Fibroblast of lung (primary cell): Measurements from ENCODE around the gene EGR2. TPM values are rescaled to one million over a fixed set of nuclear protein-coding genes. Genes with fewer than 3 reads are reported as not detected.

Experiments used
- DNase-seq, 2 donors: peaks; one replicate each; pipeline versions ENCODE4 v3.0.0 to v3.0.0-alpha.2; 2010; ENCODE audit warnings: low read depth in 2 of 2
- H2AFZ ChIP-seq: 2 replicates; pipeline ENCODE4 v1.5.1; 2012; ENCODE audit warnings: low read length, control low read depth, inconsistent platforms
- H3K27ac ChIP-seq: 2 replicates; pipeline ENCODE4 v1.5.1; 2011; ENCODE audit warnings: low read length, control low read depth; ENCODE audit not compliant: insufficient read depth
- H3K27me3 ChIP-seq: 2 replicates; pipeline ENCODE4 v1.5.1; 2011; ENCODE audit warnings: mild to moderate bottlenecking, low read length; ENCODE audit not compliant: control insufficient read depth, insufficient read depth
- H3K36me3 ChIP-seq: 2 replicates; pipeline ENCODE4 v1.5.1; 2011; ENCODE audit warnings: low read length; ENCODE audit not compliant: control insufficient read depth, insufficient read depth
- H3K4me1 ChIP-seq: 2 replicates; pipeline ENCODE4 v1.5.1; 2011; ENCODE audit warnings: low read length; ENCODE audit not compliant: control insufficient read depth, insufficient read depth; ENCODE audit errors: extremely low read depth
- H3K4me2 ChIP-seq: 2 replicates; pipeline ENCODE4 v1.5.1; 2011; ENCODE audit warnings: low read length, control low read depth; ENCODE audit not compliant: insufficient read depth; ENCODE audit errors: extremely low read depth
- H3K4me3 ChIP-seq, 4 experiments: fragments of 200-600 bp in 1 of 4; sonication (generic) in 1 of 4; replicated peaks in 1 of 4; 2 replicates each; pipeline ENCODE4 v1.5.1; 2011 to 2016; ENCODE audit warnings: low read length in 4 of 4, low read depth in 3 of 4, mild to moderate bottlenecking in 3 of 4, control low read depth in 2 of 4, inconsistent platforms in 1 of 4, mixed read lengths in 1 of 4; ENCODE audit not compliant: insufficient read depth in 1 of 4; ENCODE audit errors: control extremely low read depth in 1 of 4
- H3K79me2 ChIP-seq: 2 replicates; pipeline ENCODE4 v1.5.1; 2012; ENCODE audit warnings: mild to moderate bottlenecking, low read length, inconsistent platforms; ENCODE audit not compliant: control insufficient read depth, insufficient read depth
- H3K9ac ChIP-seq: 2 replicates; pipeline ENCODE4 v1.5.1; 2011; ENCODE audit warnings: mild to moderate bottlenecking, low read length, control low read depth; ENCODE audit not compliant: insufficient read depth
- H3K9me3 ChIP-seq: 2 replicates; pipeline ENCODE4 v1.5.1; 2012; ENCODE audit warnings: low read depth, low read length; ENCODE audit not compliant: control insufficient read depth, insufficient read depth
- H4K20me1 ChIP-seq: 2 replicates; pipeline ENCODE4 v1.5.1; 2011; ENCODE audit warnings: low read length; ENCODE audit not compliant: control insufficient read depth, insufficient read depth; ENCODE audit errors: extremely low read depth
- EZH2 ChIP-seq: IDR thresholded peaks from 2 replicates; pipeline ENCODE4 v1.5.1; 2012; ENCODE audit warnings: low read length, control low read depth, mild to moderate bottlenecking; ENCODE audit errors: missing control alignments
- polyA plus RNA-seq, 2 donors: library from polyadenylated mRNA; depleted of rRNA in 1 of 2; stranded (reverse) in 1 of 2; unstranded in 1 of 2; fragments of >200 nt; gene quantifications; 2 replicates each; pipeline ENCODE4 v1.2.1, GENCODE V29; 2011 to 2012; ENCODE audit warnings: missing spikeins in 1 of 2
- total RNA-seq: library from RNA; depleted of rRNA; stranded (reverse); fragments of >200 nt; gene quantifications from 2 replicates; pipeline ENCODE4 v1.2.1, GENCODE V29; 2014
- TF ChIP-seq, protein P1 (sequence below), 2 donors: IDR thresholded peaks in 1 of 2; conservative IDR thresholded peaks in 1 of 2; 1 replicate in 1 of 2; 2 replicates in 1 of 2; pipeline ENCODE4 v1.5.1; 2011 to 2012; ENCODE audit warnings: low read length in 2 of 2, control low read depth in 1 of 2, inconsistent platforms in 1 of 2, low read depth in 1 of 2, mild to moderate bottlenecking in 1 of 2

Gene EGR2
- total and polyA plus RNA-seq, 2 donors (not counting 1 experiment from before 2014, with no cell fraction given), result 0.08 to 0.33 TPM

DNA sequence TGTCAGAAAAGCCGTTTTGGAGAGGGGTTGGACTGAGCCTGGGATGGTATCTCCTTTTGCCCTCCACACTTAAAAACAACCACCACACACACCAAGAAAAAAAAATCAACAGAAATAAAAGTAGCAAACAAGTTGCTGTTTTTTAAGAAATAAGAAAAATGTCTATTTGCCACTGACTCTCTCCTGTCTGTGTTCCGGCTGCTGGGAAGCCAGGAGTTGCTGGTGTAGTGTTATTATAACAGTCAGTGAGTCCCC is 163 bp downstream of the EGR2 start:
- no peak for DNase-seq
- H3K27me3 ChIP-seq, result peaks cover 34% of the 10 kb centered on the region
- H3K4me1 ChIP-seq, result peaks cover 12% of the 10 kb centered on the region
- no peaks in the 10 kb centered on the region for H4K20me1 ChIP-seq
- H2AFZ ChIP-seq, result no peak overlapping the region
- TF ChIP-seq, protein P1, sequence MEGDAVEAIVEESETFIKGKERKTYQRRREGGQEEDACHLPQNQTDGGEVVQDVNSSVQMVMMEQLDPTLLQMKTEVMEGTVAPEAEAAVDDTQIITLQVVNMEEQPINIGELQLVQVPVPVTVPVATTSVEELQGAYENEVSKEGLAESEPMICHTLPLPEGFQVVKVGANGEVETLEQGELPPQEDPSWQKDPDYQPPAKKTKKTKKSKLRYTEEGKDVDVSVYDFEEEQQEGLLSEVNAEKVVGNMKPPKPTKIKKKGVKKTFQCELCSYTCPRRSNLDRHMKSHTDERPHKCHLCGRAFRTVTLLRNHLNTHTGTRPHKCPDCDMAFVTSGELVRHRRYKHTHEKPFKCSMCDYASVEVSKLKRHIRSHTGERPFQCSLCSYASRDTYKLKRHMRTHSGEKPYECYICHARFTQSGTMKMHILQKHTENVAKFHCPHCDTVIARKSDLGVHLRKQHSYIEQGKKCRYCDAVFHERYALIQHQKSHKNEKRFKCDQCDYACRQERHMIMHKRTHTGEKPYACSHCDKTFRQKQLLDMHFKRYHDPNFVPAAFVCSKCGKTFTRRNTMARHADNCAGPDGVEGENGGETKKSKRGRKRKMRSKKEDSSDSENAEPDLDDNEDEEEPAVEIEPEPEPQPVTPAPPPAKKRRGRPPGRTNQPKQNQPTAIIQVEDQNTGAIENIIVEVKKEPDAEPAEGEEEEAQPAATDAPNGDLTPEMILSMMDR (conservative IDR thresholded peaks at IDR 0.05 in 1 of 2, IDR thresholded peaks at IDR 0.05 in 1 of 2; ENCODE audit: low read depth in 1 of 2, low read length in 2 of 2), result no peak
- TF ChIP-seq EZH2, result no peak
- no peaks in the 10 kb centered on the region for H3K36me3 ChIP-seq
- H3K9me3 ChIP-seq, result no peaks in the 10 kb centered on the region
- peak overlapping the region; percentile 63 to 74 (median 70) for H3K4me3 ChIP-seq
- peak overlapping the region; percentile 99 for H3K4me2 ChIP-seq
- H3K27ac ChIP-seq, result peak overlapping the region; percentile 40
- H3K79me2 ChIP-seq, result no peaks in the 10 kb centered on the region
- peak overlapping the region; percentile 70 for H3K9ac ChIP-seq

DNA sequence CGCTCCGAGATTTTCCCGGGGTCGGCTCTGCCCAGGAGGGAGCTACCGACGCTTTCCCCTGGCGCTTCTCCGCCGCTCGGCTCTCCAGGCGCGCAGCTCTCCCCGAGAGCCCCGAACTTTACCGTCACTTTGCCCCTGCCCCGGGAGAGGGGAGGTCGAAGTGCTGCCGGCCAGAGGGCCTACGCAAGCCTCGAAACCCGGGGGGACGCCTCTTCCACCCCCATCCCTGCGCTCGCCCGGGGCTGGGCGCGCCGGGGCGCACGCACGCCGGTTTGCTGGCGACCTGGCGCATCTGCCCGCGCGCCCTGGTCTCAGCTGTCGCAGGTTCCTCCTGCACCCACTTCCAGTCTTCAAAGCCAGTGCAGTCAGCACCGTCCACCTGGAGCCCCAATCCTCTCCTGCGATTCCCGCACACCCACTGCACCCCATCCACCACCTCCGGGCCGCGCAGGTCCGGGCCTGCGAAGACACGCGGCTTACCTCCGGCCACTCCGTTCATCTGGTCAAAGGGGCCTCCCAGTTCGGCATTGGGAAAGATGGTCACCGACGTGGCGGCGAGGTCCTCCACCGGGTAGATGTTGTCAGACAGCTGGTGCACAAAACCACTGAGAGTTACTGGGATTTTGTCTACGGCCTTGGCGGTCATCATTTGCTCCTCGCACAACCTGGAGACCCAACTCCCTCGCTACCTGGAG is 638 bp downstream of the EGR2 start:
- peak; percentile 79 for TF ChIP-seq EZH2
- TF ChIP-seq, protein P1 (conservative IDR thresholded peaks at IDR 0.05 in 1 of 2, IDR thresholded peaks at IDR 0.05 in 1 of 2; ENCODE audit: low read depth in 1 of 2, low read length in 2 of 2), result no peak
- H2AFZ ChIP-seq, result no peak overlapping the region
- peak in 1 of 2 donors; percentile 51 for DNase-seq
- no peaks in the 10 kb centered on the region for H4K20me1 ChIP-seq
- H3K36me3 ChIP-seq, result no peaks in the 10 kb centered on the region
- no peak overlapping the region for H3K27ac ChIP-seq
- H3K27me3 ChIP-seq, result peaks cover 31% of the 10 kb centered on the region
- peak overlapping the region; percentile 99 for H3K4me2 ChIP-seq
- H3K4me3 ChIP-seq, result peak overlapping the region; percentile 63 to 74 (median 70)
- H3K9ac ChIP-seq, result no peak overlapping the region
- H3K79me2 ChIP-seq, result no peaks in the 10 kb centered on the region
- H3K4me1 ChIP-seq, result peaks cover 12% of the 10 kb centered on the region
- no peaks in the 10 kb centered on the region for H3K9me3 ChIP-seq

DNA sequence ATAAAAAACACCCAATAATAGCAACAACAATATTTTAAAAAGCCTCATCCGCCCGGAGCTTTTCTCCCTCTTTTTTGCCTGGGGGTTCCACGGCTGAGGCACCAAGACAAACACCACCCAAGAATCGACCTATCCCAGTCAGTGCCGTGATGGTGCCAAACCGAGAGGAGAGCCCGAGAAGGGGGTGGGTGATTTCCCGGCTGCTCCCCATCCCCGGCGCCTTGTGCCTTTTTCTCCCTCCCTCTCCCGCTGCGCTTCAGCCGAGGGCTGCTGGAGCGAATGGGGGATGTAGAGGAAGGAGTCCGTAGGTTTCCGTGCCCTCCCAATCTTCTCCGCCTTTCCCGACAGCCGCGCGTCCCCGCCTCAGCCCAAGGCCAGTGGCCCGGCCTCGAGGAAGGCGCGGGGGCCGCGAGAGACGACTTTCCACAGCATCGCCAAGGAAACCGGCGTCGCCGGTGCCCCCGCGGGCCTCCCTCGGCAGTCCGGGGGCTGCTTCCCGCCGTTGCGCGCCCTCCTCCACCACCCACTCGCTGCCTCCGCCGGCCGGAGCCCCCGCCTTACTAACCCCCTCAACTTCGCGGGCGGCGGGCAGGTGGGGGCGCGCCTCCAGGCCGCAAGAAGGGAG is 1.3 kb downstream of the EGR2 start:
- H3K36me3 ChIP-seq, result no peaks in the 10 kb centered on the region
- H3K4me2 ChIP-seq, result peak overlapping the region; percentile 99
- H3K79me2 ChIP-seq, result no peaks in the 10 kb centered on the region
- H3K4me3 ChIP-seq, result peak overlapping the region in 2 of 4 experiments; percentile 74
- H3K27ac ChIP-seq, result no peak overlapping the region
- no peaks in the 10 kb centered on the region for H4K20me1 ChIP-seq
- H2AFZ ChIP-seq, result no peak overlapping the region
- no peaks in the 10 kb centered on the region for H3K9me3 ChIP-seq
- H3K27me3 ChIP-seq, result peaks cover 28% of the 10 kb centered on the region
- peak in 1 of 2 donors; percentile 28 for DNase-seq
- H3K9ac ChIP-seq, result no peak overlapping the region
- peaks cover 12% of the 10 kb centered on the region for H3K4me1 ChIP-seq
- peak; percentile 20 for TF ChIP-seq EZH2
- TF ChIP-seq, protein P1 (conservative IDR thresholded peaks at IDR 0.05 in 1 of 2, IDR thresholded peaks at IDR 0.05 in 1 of 2; ENCODE audit: low read depth in 1 of 2, low read length in 2 of 2), result no peak
